H1 (cell line): ENCODE results near the gene FLT4.

Experiments
- EGR1 ChIP-seq: IDR thresholded peaks from 2 replicates; pipeline ENCODE4 v1.6.1; 2011; ENCODE audit warnings: low read depth, low read length, borderline replicate concordance
- YY1 ChIP-seq: IDR thresholded peaks from 2 replicates; pipeline ENCODE4 v1.6.1; 2011; ENCODE audit warnings: low read depth, mild to moderate bottlenecking, low read length
- TF ChIP-seq, protein P1 (sequence below), 3 experiments: IDR thresholded peaks; 1 replicate in 2 of 3; 2 replicates in 1 of 3; pipeline versions ENCODE4 v1.5.1 to v1.6.1; 2011; ENCODE audit warnings: low read length in 3 of 3, mild to moderate bottlenecking in 3 of 3, inconsistent platforms in 2 of 3, low read depth in 1 of 3, moderate library complexity in 1 of 3; ENCODE audit not compliant: insufficient read depth in 1 of 3; ENCODE audit errors: control extremely low read depth in 1 of 3

DNA sequence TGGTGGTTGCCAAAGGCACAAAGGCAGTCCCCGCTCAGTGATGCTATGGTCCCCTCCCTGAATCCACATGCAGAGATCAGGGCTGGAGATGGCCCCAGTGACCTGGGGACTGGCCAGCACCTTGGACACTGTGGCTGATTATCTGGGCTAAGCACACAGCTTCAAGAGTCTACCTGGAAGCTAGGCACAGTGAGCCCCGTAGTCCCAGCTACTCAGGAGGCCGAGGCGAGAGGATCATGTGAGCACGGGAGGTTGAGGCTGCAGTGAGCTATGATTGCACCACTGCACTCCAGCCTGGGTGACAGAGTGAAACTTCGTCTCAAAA lies 49.8 kb downstream of the FLT4 start:
- TF ChIP-seq EGR1 (no peak), YY1 (no peak)
- TF ChIP-seq, protein P1, sequence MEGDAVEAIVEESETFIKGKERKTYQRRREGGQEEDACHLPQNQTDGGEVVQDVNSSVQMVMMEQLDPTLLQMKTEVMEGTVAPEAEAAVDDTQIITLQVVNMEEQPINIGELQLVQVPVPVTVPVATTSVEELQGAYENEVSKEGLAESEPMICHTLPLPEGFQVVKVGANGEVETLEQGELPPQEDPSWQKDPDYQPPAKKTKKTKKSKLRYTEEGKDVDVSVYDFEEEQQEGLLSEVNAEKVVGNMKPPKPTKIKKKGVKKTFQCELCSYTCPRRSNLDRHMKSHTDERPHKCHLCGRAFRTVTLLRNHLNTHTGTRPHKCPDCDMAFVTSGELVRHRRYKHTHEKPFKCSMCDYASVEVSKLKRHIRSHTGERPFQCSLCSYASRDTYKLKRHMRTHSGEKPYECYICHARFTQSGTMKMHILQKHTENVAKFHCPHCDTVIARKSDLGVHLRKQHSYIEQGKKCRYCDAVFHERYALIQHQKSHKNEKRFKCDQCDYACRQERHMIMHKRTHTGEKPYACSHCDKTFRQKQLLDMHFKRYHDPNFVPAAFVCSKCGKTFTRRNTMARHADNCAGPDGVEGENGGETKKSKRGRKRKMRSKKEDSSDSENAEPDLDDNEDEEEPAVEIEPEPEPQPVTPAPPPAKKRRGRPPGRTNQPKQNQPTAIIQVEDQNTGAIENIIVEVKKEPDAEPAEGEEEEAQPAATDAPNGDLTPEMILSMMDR (IDR thresholded peaks at IDR 0.05; ENCODE audit: control extremely low read depth in 1 of 3, insufficient read depth in 1 of 3, low read depth in 1 of 3, low read length in 3 of 3), result no peak
